ENCODE results near the gene GLIPR1.
"Not testable (repeated sequence)": the region's sequence is repeated elsewhere in the genome, so short reads cannot be mapped to it uniquely, and the experiment has no call there.

GLIPR1 gene

DNA sequence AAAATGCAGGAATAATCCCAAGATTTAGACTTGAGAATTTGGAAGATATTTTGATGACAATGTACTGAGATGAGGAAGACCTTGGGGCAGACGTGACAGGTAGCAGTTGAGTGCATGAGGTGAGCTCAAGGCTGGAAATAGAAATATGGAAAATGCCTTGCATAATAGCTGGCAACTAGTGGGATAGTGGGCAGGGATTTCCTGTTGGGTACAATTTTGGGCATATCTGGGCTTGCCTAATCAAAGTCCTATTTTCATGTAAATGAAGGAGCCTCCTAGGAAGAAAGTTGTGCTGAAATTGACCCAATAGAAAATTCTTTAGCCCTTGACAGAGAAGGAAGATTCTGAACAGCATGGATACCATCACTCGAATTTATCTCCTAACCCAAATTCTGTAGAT, 6.4 kb upstream of the GLIPR1 start:
- H3K4me3 ChIP-seq (ENCODE audit: extremely low read depth, insufficient read depth, low read length, poor library complexity, severe bottlenecking): no peak overlapping the region
- H3K9me3 ChIP-seq (ENCODE audit: control insufficient read depth, low read length): peaks cover 4% of the 10 kb centered on the region
- no peaks in the 10 kb centered on the region for H3K4me1 ChIP-seq (ENCODE audit: control insufficient read depth, insufficient read depth, low read length, poor library complexity, severe bottlenecking)
- 83 to 100% methylated on average over 1 of the region's 2 CpGs for WGBS, 2 experiments (ENCODE audit: insufficient coverage in 2 of 2)
- no peak overlapping the region for H3K27ac ChIP-seq (ENCODE audit: low read depth, low read length, severe bottlenecking)
- no peaks in the 10 kb centered on the region for H3K36me3 ChIP-seq (ENCODE audit: control insufficient read depth, insufficient read depth, low read length)

DNA sequence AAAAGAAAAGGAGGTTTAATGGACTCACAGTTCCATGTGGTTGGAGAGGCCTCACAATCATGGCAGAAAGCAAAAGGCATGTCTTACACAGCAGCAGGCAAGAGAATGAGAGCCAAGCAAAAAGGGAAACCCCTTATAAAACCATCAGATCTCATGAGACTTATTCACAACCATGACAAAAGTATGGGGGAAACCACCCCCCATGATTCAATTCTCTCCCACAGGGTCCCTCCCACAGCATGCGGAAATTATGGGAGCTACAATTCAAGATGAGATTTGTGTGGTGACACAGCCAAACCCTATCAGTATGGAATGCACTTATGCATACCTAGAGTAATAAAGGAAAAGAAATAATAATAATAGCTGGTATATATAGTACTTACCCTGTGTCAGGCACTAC, 4.5 kb upstream of the GLIPR1 start:
- Histone ChIP-seq H3K9me3 (ENCODE audit: control insufficient read depth, low read length) (no peaks in the 10 kb centered on the region), H3K4me3 (ENCODE audit: extremely low read depth, insufficient read depth, low read length, poor library complexity, severe bottlenecking) (no peak overlapping the region), H3K27ac (ENCODE audit: low read depth, low read length, severe bottlenecking) (no peak overlapping the region), H3K36me3 (ENCODE audit: control insufficient read depth, insufficient read depth, low read length) (no peaks in the 10 kb centered on the region), H3K4me1 (ENCODE audit: control insufficient read depth, insufficient read depth, low read length, poor library complexity, severe bottlenecking) (peaks cover 4% of the 10 kb centered on the region)
- WGBS, 2 experiments (ENCODE audit: insufficient coverage in 2 of 2): no CpG with 5 or more reads among the region's 1 CpG

DNA sequence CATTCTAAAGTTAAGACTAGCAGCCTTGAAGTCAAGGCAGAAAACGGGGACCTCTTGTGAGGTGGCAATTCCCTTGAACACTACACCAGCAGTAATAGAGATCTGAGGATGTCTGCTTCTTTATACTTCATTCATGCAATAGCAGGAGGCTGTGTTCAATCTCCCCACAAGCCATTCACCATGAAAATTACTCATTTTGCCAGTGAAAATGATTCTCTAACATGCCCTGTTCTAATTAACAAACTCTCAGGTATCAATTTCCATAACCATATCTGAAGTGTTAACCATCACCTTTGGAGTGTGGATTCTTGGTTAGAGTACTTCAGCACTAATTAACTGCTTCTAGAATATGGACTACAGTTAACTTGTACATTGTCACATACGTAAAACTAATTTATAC, 3.4 kb upstream of the GLIPR1 start:
- Histone ChIP-seq H3K4me3 (ENCODE audit: extremely low read depth, insufficient read depth, low read length, poor library complexity, severe bottlenecking) (no peak overlapping the region), H3K27ac (ENCODE audit: low read depth, low read length, severe bottlenecking) (no peak overlapping the region), H3K9me3 (ENCODE audit: control insufficient read depth, low read length) (no peaks in the 10 kb centered on the region), H3K36me3 (ENCODE audit: control insufficient read depth, insufficient read depth, low read length) (no peaks in the 10 kb centered on the region), H3K4me1 (ENCODE audit: control insufficient read depth, insufficient read depth, low read length, poor library complexity, severe bottlenecking) (peaks cover 4% of the 10 kb centered on the region)
- WGBS, 2 experiments (ENCODE audit: insufficient coverage in 2 of 2): 86% methylated on average over 2 of the region's 2 CpGs; no CpG with 5 or more reads in 1 of the 2 experiments

DNA sequence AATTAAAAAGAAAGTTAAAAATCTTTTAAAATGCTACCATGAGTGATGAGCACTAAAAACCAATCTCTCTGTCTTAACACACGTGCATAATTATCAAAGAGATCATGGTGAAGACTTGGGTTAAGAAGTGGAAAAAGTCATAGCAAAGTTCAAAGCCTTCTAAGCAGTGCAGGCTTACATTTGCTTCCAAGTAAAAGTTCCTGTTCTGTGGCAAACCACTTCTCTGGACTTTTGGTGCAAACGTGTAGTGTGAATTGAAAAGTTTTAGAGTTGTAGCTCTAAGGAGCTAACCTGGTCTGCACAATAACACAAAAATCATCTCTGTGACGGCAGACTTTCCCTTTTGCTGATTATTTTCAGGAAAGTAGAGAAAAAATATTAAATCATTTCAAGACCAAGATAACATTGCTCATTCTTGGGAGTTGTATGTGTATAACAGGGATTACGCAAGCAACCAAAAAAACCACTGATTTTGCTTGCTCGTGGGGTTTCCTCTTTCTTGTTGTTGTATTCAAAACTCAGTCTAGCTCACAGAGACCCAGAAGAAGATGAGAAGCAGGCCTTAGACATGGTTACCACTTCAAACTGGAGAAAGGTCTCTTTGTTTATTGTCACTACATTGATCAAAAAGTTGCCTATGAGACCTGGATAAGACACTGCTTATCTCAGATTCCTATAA, 2.3 kb upstream of the GLIPR1 start:
- H3K36me3 ChIP-seq (ENCODE audit: control insufficient read depth, insufficient read depth, low read length): no peaks in the 10 kb centered on the region
- peaks cover 4% of the 10 kb centered on the region for H3K4me1 ChIP-seq (ENCODE audit: control insufficient read depth, insufficient read depth, low read length, poor library complexity, severe bottlenecking)
- no peak overlapping the region for H3K4me3 ChIP-seq (ENCODE audit: extremely low read depth, insufficient read depth, low read length, poor library complexity, severe bottlenecking)
- H3K27ac ChIP-seq (ENCODE audit: low read depth, low read length, severe bottlenecking): no peak overlapping the region
- 70 to 100% methylated on average over 1 to 2 of the region's 5 CpGs for WGBS, 2 experiments (ENCODE audit: insufficient coverage in 2 of 2)
- no peaks in the 10 kb centered on the region for H3K9me3 ChIP-seq (ENCODE audit: control insufficient read depth, low read length)

DNA sequence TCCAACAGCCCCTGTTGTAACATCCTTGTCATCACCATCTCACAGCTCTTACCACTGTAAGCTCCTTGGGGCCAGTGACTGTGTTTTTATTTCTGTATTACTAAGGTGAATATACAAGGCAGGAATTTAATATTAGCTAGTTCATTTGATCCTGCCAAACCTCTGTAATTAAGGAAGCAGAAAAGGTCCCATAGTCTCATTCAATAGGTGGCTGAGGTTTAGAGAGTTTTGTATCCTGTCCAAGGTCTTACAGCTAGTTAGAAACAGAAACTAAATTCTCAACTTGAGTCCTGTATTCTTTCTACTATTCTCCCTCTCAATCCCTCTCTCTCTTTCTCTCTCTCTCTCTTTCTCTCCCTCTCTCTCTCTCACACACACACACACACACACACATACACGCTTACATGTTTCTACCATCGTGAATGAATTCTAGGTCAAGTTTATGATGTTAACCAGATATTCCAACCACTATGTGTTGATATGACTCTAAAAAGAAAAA, 543 bp upstream of the GLIPR1 start:
- Histone ChIP-seq H3K36me3 (ENCODE audit: control insufficient read depth, insufficient read depth, low read length) (no peaks in the 10 kb centered on the region), H3K27ac (ENCODE audit: low read depth, low read length, severe bottlenecking) (peak overlapping the region; percentile 36), H3K4me3 (ENCODE audit: extremely low read depth, insufficient read depth, low read length, poor library complexity, severe bottlenecking) (no peak overlapping the region), H3K9me3 (ENCODE audit: control insufficient read depth, low read length) (no peaks in the 10 kb centered on the region), H3K4me1 (ENCODE audit: control insufficient read depth, insufficient read depth, low read length, poor library complexity, severe bottlenecking) (peaks cover 4% of the 10 kb centered on the region)
- WGBS, 2 experiments (ENCODE audit: insufficient coverage in 2 of 2): no CpG with 5 or more reads among the region's 2 CpGs

DNA sequence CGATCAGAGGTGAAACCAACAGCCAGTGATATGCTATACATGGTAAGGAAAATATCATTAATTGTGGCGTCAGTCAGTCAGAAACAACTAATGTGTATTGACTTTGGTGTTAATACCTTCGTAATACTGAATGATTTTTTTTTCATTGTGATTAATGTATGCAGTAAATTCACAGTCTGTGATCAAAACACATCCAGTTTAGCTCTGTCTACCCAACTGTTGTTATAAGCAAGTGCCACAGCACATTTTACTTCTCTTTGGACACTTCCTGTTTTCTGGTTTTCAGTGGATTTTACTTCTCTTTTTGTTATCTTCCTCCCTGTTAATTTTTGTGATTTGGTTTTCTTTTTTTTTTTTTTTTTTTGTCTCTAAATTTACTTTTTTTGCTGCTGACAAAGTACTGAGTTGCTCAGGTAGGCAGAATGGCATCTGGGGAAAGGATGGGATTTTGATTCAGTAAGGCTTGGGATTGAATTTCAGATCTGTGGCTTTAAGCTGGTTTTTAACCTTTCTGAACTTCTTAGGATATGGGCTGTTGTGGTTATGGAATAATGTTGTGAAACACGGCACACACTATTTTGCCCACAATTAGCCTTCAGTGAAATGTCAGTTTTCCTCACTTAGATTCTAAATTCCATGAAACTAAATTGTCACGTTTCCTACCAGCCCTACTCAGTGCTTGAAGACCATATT, 604 bp downstream of the GLIPR1 start:
- Histone ChIP-seq H3K4me3 (ENCODE audit: extremely low read depth, insufficient read depth, low read length, poor library complexity, severe bottlenecking) (peak overlapping the region; percentile 21), H3K4me1 (ENCODE audit: control insufficient read depth, insufficient read depth, low read length, poor library complexity, severe bottlenecking) (peaks cover 4% of the 10 kb centered on the region), H3K27ac (ENCODE audit: low read depth, low read length, severe bottlenecking) (peak overlapping the region; percentile 36), H3K9me3 (ENCODE audit: control insufficient read depth, low read length) (no peaks in the 10 kb centered on the region), H3K36me3 (ENCODE audit: control insufficient read depth, insufficient read depth, low read length) (no peaks in the 10 kb centered on the region)
- 93% methylated on average over 2 of the region's 5 CpGs for WGBS, 2 experiments (ENCODE audit: insufficient coverage in 2 of 2)

DNA sequence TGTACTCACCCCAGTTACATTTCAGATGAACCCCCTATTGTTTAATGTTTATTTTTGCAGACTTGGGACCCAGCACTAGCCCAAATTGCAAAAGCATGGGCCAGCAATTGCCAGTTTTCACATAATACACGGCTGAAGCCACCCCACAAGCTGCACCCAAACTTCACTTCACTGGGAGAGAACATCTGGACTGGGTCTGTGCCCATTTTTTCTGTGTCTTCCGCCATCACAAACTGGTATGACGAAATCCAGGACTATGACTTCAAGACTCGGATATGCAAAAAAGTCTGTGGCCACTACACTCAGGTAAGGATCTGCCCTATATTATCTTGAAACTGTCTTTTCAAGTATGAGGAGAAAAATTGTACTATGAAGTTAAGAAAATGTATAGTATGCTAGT, 1.2 kb downstream of the GLIPR1 start:
- no peak overlapping the region for H3K27ac ChIP-seq (ENCODE audit: low read depth, low read length, severe bottlenecking)
- H3K36me3 ChIP-seq (ENCODE audit: control insufficient read depth, insufficient read depth, low read length): no peaks in the 10 kb centered on the region
- 86 to 100% methylated on average over 4 of the region's 4 CpGs for WGBS, 2 experiments (ENCODE audit: insufficient coverage in 2 of 2)
- H3K4me3 ChIP-seq (ENCODE audit: extremely low read depth, insufficient read depth, low read length, poor library complexity, severe bottlenecking): peak overlapping the region; percentile 21
- H3K4me1 ChIP-seq (ENCODE audit: control insufficient read depth, insufficient read depth, low read length, poor library complexity, severe bottlenecking): peaks cover 4% of the 10 kb centered on the region
- H3K9me3 ChIP-seq (ENCODE audit: control insufficient read depth, low read length): no peaks in the 10 kb centered on the region

DNA sequence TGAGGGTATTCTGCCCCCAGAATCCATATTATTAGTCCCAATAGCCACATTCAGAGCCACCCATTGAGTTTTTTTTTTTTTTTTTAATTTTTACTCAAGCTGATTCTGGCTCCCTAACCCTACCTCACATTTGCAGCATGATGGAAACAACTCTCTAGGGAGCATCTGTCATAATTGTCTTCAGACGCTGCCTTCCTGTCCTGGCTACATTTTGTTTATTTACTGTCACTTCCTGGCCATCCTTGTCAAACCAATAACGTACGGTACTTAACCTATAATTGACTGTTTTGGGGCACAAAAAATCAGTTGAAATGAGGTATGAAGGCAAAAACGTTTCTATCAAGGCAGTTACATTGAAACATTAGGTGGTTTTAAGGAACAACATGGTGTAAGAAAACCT, 2.1 kb downstream of the GLIPR1 start:
- no peak overlapping the region for H3K4me3 ChIP-seq (ENCODE audit: extremely low read depth, insufficient read depth, low read length, poor library complexity, severe bottlenecking)
- H3K4me1 ChIP-seq (ENCODE audit: control insufficient read depth, insufficient read depth, low read length, poor library complexity, severe bottlenecking): peaks cover 4% of the 10 kb centered on the region
- H3K36me3 ChIP-seq (ENCODE audit: control insufficient read depth, insufficient read depth, low read length): no peaks in the 10 kb centered on the region
- H3K9me3 ChIP-seq (ENCODE audit: control insufficient read depth, low read length): no peaks in the 10 kb centered on the region
- 71 to 80% methylated on average over 1 to 4 of the region's 4 CpGs for WGBS, 2 experiments (ENCODE audit: insufficient coverage in 2 of 2)
- H3K27ac ChIP-seq (ENCODE audit: low read depth, low read length, severe bottlenecking): no peak overlapping the region

DNA sequence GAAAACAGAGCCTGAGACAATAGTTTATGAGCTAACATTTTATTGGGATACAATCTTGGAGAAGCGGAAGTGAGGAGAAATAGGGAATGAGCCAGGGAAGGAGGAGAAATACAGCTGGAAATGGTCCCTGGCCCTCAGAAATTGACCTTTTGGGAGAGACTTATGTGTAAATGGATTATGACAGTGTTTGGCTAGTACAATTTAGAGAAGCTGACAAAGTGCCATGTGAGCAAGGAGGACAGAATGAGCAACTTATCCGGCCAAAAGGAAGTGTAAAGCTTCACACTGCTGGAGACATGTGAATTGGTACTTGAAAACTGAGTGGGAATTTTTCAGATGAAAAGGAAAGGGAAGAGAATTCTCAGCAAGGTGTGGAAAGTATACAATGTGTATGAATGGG, 2.9 kb downstream of the GLIPR1 start:
- Histone ChIP-seq H3K9me3 (ENCODE audit: control insufficient read depth, low read length) (no peaks in the 10 kb centered on the region), H3K4me1 (ENCODE audit: control insufficient read depth, insufficient read depth, low read length, poor library complexity, severe bottlenecking) (peaks cover 4% of the 10 kb centered on the region), H3K36me3 (ENCODE audit: control insufficient read depth, insufficient read depth, low read length) (no peaks in the 10 kb centered on the region), H3K27ac (ENCODE audit: low read depth, low read length, severe bottlenecking) (no peak overlapping the region), H3K4me3 (ENCODE audit: extremely low read depth, insufficient read depth, low read length, poor library complexity, severe bottlenecking) (no peak overlapping the region)
- WGBS, 2 experiments (ENCODE audit: insufficient coverage in 2 of 2): 85 to 95% methylated on average over 2 of the region's 2 CpGs

DNA sequence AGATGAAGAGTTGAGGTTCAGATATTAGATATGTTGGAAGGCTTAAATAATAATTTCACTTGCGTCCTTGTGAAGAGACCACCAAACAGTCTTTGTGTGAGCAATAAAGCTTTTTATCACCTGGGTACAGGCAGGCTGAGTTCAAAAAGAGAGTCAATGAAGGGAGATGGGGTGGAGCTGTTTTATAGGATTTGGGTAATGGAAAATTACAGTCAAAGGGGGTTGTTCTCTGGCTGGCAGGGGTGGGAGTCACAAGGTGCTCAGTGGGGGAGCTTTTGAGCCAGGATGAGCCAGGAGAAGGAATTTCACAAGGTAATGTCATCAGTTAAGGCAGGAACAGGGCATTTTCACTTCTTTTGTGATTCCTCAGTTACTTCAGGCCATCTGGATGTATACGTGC, 3.9 kb downstream of the GLIPR1 start:
- not testable (repeated sequence) for H3K27ac ChIP-seq (ENCODE audit: low read depth, low read length, severe bottlenecking); H3K9me3 ChIP-seq (ENCODE audit: control insufficient read depth, low read length); H3K4me1 ChIP-seq (ENCODE audit: control insufficient read depth, insufficient read depth, low read length, poor library complexity, severe bottlenecking); H3K36me3 ChIP-seq (ENCODE audit: control insufficient read depth, insufficient read depth, low read length); H3K4me3 ChIP-seq (ENCODE audit: extremely low read depth, insufficient read depth, low read length, poor library complexity, severe bottlenecking)
- WGBS, 2 experiments (ENCODE audit: insufficient coverage in 2 of 2): 55 to 58% methylated on average over 1 of the region's 2 CpGs

DNA sequence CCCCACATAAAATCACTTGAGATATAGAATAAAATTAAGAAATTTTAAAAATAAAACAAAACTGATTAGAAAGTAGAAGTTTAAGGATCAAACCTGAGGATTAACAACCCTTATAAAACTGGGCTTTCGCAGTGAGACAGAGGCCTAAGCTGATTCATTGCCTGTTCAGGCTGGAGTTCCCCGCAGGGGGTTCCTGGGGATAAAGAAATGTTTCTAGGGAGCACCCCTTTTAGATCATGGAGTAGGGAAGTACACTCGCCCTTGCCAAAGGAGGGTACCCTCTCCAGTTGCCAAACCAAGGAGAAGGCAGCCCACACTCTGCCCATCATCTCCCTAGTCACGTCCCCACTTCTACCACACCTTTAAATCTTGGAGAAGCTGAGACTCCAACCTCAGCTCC, 6.8 kb downstream of the GLIPR1 start:
- Histone ChIP-seq H3K9me3 (ENCODE audit: control insufficient read depth, low read length) (no peaks in the 10 kb centered on the region), H3K27ac (ENCODE audit: low read depth, low read length, severe bottlenecking) (no peak overlapping the region), H3K36me3 (ENCODE audit: control insufficient read depth, insufficient read depth, low read length) (no peaks in the 10 kb centered on the region), H3K4me3 (ENCODE audit: extremely low read depth, insufficient read depth, low read length, poor library complexity, severe bottlenecking) (no peak overlapping the region), H3K4me1 (ENCODE audit: control insufficient read depth, insufficient read depth, low read length, poor library complexity, severe bottlenecking) (peaks cover 10% of the 10 kb centered on the region)
- 81 to 85% methylated on average over 2 to 3 of the region's 4 CpGs for WGBS, 2 experiments (ENCODE audit: insufficient coverage in 2 of 2)

All from mesodermal cell (in vitro differentiated cells).